Stimulated activated CD8-positive, alpha-beta memory T cell treated with anti-CD3 and anti-CD28 coated beads, Interleukin-4, amount 100 ng/mL, for 24 hours (primary cell): ENCODE results near the gene SGTB.
"Not testable (repeated sequence)": the region's sequence is repeated elsewhere in the genome, so short reads cannot be mapped to it uniquely, and the experiment has no call there.

Experiments
- DNase-seq: peaks from one replicate; pipeline ENCODE4 v3.0.0-alpha.2; 2020; ENCODE audit warnings: low read depth

SGTB gene

GRCh38 chr5:65668696-65669095, 53.2 kb downstream of the SGTB start:
- DNase-seq = no peak

- no peak for DNase-seq
These were observed 57.9 kb downstream of the SGTB start for GRCh38 chr5:65663804-65664521.

- no peak for DNase-seq
These were observed 67.2 kb downstream of the SGTB start for GRCh38 chr5:65654713-65655112.

GRCh38 chr5:65651144-65651543, 70.8 kb downstream of the SGTB start:
- no peak for DNase-seq

- no peak for DNase-seq
These were observed 74.0 kb downstream of the SGTB start for GRCh38 chr5:65647941-65648340.

- DNase-seq = no peak
These were observed 75.0 kb downstream of the SGTB start for GRCh38 chr5:65646938-65647337.

GRCh38 chr5:65640240-65640639, 81.7 kb downstream of the SGTB start:
- no peak for DNase-seq

- no peak for DNase-seq
These were observed 90.9 kb downstream of the SGTB start for GRCh38 chr5:65630981-65631380.

GRCh38 chr5:65625743-65626142, 96.2 kb downstream of the SGTB start:
- no peak for DNase-seq

- peak; percentile 63 for DNase-seq
These were observed 97.0 kb downstream of the SGTB start, which contains the start of the genes SHLD3 and TRAPPC13 for GRCh38 chr5:65624571-65625555. SHLD3 (plus strand) TSS chr5:65625027; CDS start chr5:65629588, 4,561 bp downstream. TRAPPC13 (plus strand) TSS chr5:65625027; CDS start chr5:65625061, 34 bp downstream.

- peak; percentile 85 for DNase-seq
These were observed 97.8 kb downstream of the SGTB start, which contains the start of gene TRIM23 for GRCh38 chr5:65624025-65624570. TRIM23 (minus strand) TSS chr5:65624333; CDS start chr5:65624274, 59 bp downstream.

GRCh38 chr5:65623482-65623881, 98.4 kb downstream of the SGTB start:
- DNase-seq = no peak

GRCh38 chr5:65621961-65622360, 99.9 kb downstream of the SGTB start:
- DNase-seq = not testable (repeated sequence)

GRCh38 chr5:65620021-65620420, 101.9 kb downstream of the SGTB start:
- no peak for DNase-seq
